Mucosa of descending colon (tissue), 3 donors: Measurements from ENCODE around the gene CENPL. TPM values are rescaled to one million over a fixed set of nuclear protein-coding genes. Genes with fewer than 3 reads are reported as not detected.

Source experiments
- ATAC-seq: fragments of 200-7000 bp; cut with Tn5 transposase; one replicate; pipeline ENCODE4 v1.9.1; 2020; ENCODE audit warnings: mild to moderate bottlenecking, moderate library complexity
- DNase-seq, 3 donors: peaks; one replicate each; pipeline ENCODE4 v3.0.0-alpha.2; 2020
- H3K36me3 ChIP-seq: fragments of 200-600 bp; one replicate; pipeline ENCODE4 v1.8.0; 2021; ENCODE audit warnings: low read depth, mild to moderate bottlenecking
- H3K4me1 ChIP-seq: fragments of 200-600 bp; one replicate; pipeline ENCODE4 v1.8.0; 2021; ENCODE audit warnings: low read depth, mild to moderate bottlenecking
- H3K4me3 ChIP-seq: fragments of 200-600 bp; one replicate; pipeline ENCODE4 v1.8.0; 2021; ENCODE audit warnings: mild to moderate bottlenecking
- H3K9me3 ChIP-seq: fragments of 200-600 bp; one replicate; pipeline ENCODE4 v1.8.0; 2021; ENCODE audit warnings: mild to moderate bottlenecking
- CTCF ChIP-seq: fragments of 200-600 bp; IDR thresholded peaks from one replicate; pipeline ENCODE4 v1.8.0; 2022; ENCODE audit warnings: antibody characterized with exemption, mild to moderate bottlenecking
- intact Hi-C, 2 donors: fragments of 100-400 bp; cut with DNase I in 1 of 2; cut with micrococcal nuclease in 1 of 2; formaldehyde crosslinking; loops; one replicate each; pipeline versions ENCODE4 v1.11.0 to v1.11.1; 2022; cut with DNase I, micrococcal nuclease
- total RNA-seq, 3 donors: library from RNA; stranded (reverse); fragmentation: NEBNext Ultra II Directional in 2 of 3; extraction: Animal tissue kit (Norgen Biotek cat#: 25700) in 2 of 3; gene quantifications; one replicate each; pipeline versions ENCODE4 v1.2.1 to v1.2.4, GENCODE V29; 2021 to 2023
- donor health status: DM: no; HTN: no; CAD: no; lungs with moderate emphysema.
- donor health status: DM: no; HTN: no; CAD: no.
- donor health status: DM: no; HTN: yes; CAD: no.

CENPL gene
- total RNA-seq, 3 donors from 2014 or later: 6.5 to 8.3 (median 6.7) TPM

- H3K9me3 ChIP-seq: peaks cover 17% of the 10 kb centered on the region
- no peaks in the 10 kb centered on the region for H3K4me1 ChIP-seq
- peaks cover 8% of the 10 kb centered on the region for H3K36me3 ChIP-seq
- intact Hi-C loops: no loop called here
- no peak for ATAC-seq
- no peak for TF ChIP-seq CTCF
- no peak for DNase-seq
- H3K4me3 ChIP-seq: no peak overlapping the region
These were observed 65.7 kb downstream of the CENPL start for GRCh38 chr1:173758980-173759379.

GRCh38 chr1:173758110-173758509, 66.6 kb downstream of the CENPL start:
- intact Hi-C loops: no loop called here
- Histone ChIP-seq H3K36me3 (peaks cover 8% of the 10 kb centered on the region), H3K4me3 (no peak overlapping the region), H3K4me1 (no peaks in the 10 kb centered on the region), H3K9me3 (peaks cover 11% of the 10 kb centered on the region)
- no peak for TF ChIP-seq CTCF
- no peak for DNase-seq
- no peak for ATAC-seq

- ATAC-seq (no peak), DNase-seq (no peak)
- H3K9me3 ChIP-seq: peaks cover 7% of the 10 kb centered on the region
- peaks cover 8% of the 10 kb centered on the region for H3K36me3 ChIP-seq
- TF ChIP-seq CTCF: no peak
- H3K4me1 ChIP-seq: no peaks in the 10 kb centered on the region
- no peak overlapping the region for H3K4me3 ChIP-seq
- intact Hi-C loops: no loop called here
These were observed 67.0 kb downstream of the CENPL start for GRCh38 chr1:173757666-173758065.

GRCh38 chr1:173753830-173754229, 70.9 kb downstream of the CENPL start:
- no peak for DNase-seq
- peaks cover 5% of the 10 kb centered on the region for H3K36me3 ChIP-seq

More at GRCh38 chr1:173753830-173754229, 70.9 kb downstream of the CENPL start:
- no peaks in the 10 kb centered on the region for H3K9me3 ChIP-seq
- TF ChIP-seq CTCF: no peak
- no peak overlapping the region for H3K4me3 ChIP-seq
- H3K4me1 ChIP-seq: no peaks in the 10 kb centered on the region
- intact Hi-C loops: no loop called here
- ATAC-seq: peak; percentile 56

Other genes starting within 250 kb of the CENPL start
- gene SLC9C2, start 221.8 kb downstream of the CENPL start, total RNA-seq: not detected
- not detected for gene TEX50, start 189.5 kb downstream of the CENPL start, total RNA-seq
- 1 to 10 TPM in 2 of 3 donors, under 1 TPM in 1; 0.55 to 2.1 (median 1.1) TPM for gene ANKRD45, start 155.0 kb downstream of the CENPL start, total RNA-seq
- 10 to 100 TPM; 18.3 to 34.8 (median 25.1) TPM for gene KLHL20, start 109.9 kb downstream of the CENPL start, total RNA-seq
- gene DARS2, start 210 bp downstream of the CENPL start, total RNA-seq: 10 to 100 TPM; 15.2 to 29.4 (median 21.6) TPM
- 100 to 1,000 TPM; 207 to 252 (median 224) TPM for gene GAS5, start 43.1 kb upstream of the CENPL start, total RNA-seq
- gene ZBTB37, start 43.5 kb upstream of the CENPL start, total RNA-seq: 10 to 100 TPM in 2 of 3 donors, 1 to 10 TPM in 1; 9.3 to 13.2 (median 12.0) TPM
- not detected for gene SERPINC1, start 92.4 kb upstream of the CENPL start, total RNA-seq
- gene RC3H1, start 197.5 kb upstream of the CENPL start, total RNA-seq: 10 to 100 TPM; 38.0 to 51.2 (median 50.1) TPM